RWPE2 (cell line): ENCODE results near the gene GPATCH1.
A peak's percentile ranks its signal among the peaks of the same experiment; 100 is the strongest.

ENCODE experiments used
- ATAC-seq: fragments of 200-7000 bp; cut with Tn5 transposase; 3 replicates; pipeline ENCODE4 v1.9.1; 2021; ENCODE audit warnings: low read depth
- DNase-seq: peaks from one replicate; pipeline ENCODE4 v3.0.0-alpha.2; 2020; ENCODE audit warnings: low spot score
- H3K27ac ChIP-seq: fragments of 450-650 bp; 2 replicates; pipeline ENCODE4 v1.5.1; 2017; ENCODE audit warnings: mild to moderate bottlenecking; ENCODE audit not compliant: poor library complexity, severe bottlenecking
- H3K27me3 ChIP-seq: fragments of 250-450 bp; sonication (Bioruptor Pico); 2 replicates; pipeline ENCODE4 v1.5.1; 2021; ENCODE audit warnings: mild to moderate bottlenecking, moderate library complexity; ENCODE audit not compliant: insufficient read depth, poor library complexity, severe bottlenecking
- H3K36me3 ChIP-seq: fragments of 250-450 bp; sonication (Bioruptor Pico); 2 replicates; pipeline ENCODE4 v1.5.1; 2020; ENCODE audit warnings: low read depth, mild to moderate bottlenecking, moderate library complexity
- H3K4me1 ChIP-seq: fragments of 250-450 bp; sonication (Bioruptor Pico); 2 replicates; pipeline ENCODE4 v1.5.1; 2021; ENCODE audit warnings: mild to moderate bottlenecking, moderate library complexity; ENCODE audit not compliant: insufficient read depth, poor library complexity, severe bottlenecking
- H3K4me3 ChIP-seq: fragments of 250-450 bp; sonication (Bioruptor Pico); 2 replicates; pipeline ENCODE4 v1.5.1; 2021; ENCODE audit warnings: mild to moderate bottlenecking, moderate library complexity; ENCODE audit not compliant: severe bottlenecking
- H3K9me3 ChIP-seq: fragments of 250-450 bp; sonication (Bioruptor Pico); 2 replicates; pipeline ENCODE4 v1.5.1; 2021; ENCODE audit warnings: mild to moderate bottlenecking, moderate library complexity; ENCODE audit not compliant: severe bottlenecking
- TF ChIP-seq, protein P1 (sequence below): fragments of 450-650 bp; IDR thresholded peaks from one replicate; pipeline ENCODE4 v1.5.1; 2017; ENCODE audit warnings: mild to moderate bottlenecking, moderate library complexity; ENCODE audit not compliant: poor library complexity, severe bottlenecking

The GPATCH1 gene

GRCh38 chr19:33048806-33049676, 31.9 kb upstream of the GPATCH1 start:
- Histone ChIP-seq H3K36me3 (peaks cover 3% of the 10 kb centered on the region; the same call in 1 of the 2 replicates), H3K27ac (peak overlapping the region; percentile 79), H3K4me3 (no peak overlapping the region), H3K27me3 (no peaks in the 10 kb centered on the region), H3K4me1 (peaks cover 40% of the 10 kb centered on the region), H3K9me3 (no peaks in the 10 kb centered on the region)
- TF ChIP-seq, protein P1, sequence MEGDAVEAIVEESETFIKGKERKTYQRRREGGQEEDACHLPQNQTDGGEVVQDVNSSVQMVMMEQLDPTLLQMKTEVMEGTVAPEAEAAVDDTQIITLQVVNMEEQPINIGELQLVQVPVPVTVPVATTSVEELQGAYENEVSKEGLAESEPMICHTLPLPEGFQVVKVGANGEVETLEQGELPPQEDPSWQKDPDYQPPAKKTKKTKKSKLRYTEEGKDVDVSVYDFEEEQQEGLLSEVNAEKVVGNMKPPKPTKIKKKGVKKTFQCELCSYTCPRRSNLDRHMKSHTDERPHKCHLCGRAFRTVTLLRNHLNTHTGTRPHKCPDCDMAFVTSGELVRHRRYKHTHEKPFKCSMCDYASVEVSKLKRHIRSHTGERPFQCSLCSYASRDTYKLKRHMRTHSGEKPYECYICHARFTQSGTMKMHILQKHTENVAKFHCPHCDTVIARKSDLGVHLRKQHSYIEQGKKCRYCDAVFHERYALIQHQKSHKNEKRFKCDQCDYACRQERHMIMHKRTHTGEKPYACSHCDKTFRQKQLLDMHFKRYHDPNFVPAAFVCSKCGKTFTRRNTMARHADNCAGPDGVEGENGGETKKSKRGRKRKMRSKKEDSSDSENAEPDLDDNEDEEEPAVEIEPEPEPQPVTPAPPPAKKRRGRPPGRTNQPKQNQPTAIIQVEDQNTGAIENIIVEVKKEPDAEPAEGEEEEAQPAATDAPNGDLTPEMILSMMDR, result no peak
- ATAC-seq, result peak; percentile 40
- DNase-seq, result no peak

- Histone ChIP-seq H3K4me1 (peaks cover 48% of the 10 kb centered on the region), H3K27me3 (no peaks in the 10 kb centered on the region), H3K27ac (peak overlapping the region; percentile 79), H3K9me3 (no peaks in the 10 kb centered on the region), H3K36me3 (peaks cover 3% of the 10 kb centered on the region; the same call in 1 of the 2 replicates), H3K4me3 (no peak overlapping the region)
- TF ChIP-seq, protein P1, result no peak
- DNase-seq (no peak), ATAC-seq (no peak)
Observed at GRCh38 chr19:33050110-33050509, 30.9 kb upstream of the GPATCH1 start.

DNA sequence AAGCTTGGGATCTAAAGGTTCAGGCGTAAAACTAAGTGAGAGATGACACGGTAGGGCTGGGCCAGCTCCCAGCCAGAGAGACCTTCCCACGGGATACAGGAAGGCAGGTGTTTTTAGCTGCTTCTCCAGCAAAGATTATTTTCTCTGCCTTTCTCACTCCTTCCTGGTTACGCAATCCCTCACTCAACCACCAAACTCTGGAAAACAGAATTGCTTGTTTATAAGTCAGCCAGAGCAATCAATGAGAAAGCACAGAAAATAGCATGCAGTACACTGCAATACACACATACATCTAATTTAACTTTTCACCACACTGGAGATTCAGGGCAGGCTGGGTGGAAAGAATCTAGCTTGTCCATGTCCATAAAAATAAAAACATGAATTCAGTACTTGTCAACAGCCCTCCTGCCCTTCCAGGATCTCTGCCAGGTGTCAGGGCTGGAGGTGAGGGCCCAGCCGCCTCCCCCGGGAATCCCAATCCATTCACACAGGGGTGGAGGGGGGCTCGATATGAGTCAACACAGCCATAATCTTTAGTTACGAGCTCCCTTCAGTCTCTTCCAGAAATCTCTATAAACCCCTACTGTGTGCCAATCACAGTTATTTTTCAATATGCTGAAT, 28.5 kb upstream of the GPATCH1 start:
- Histone ChIP-seq H3K27ac (peak overlapping the region; percentile 60), H3K36me3 (peaks cover 4% of the 10 kb centered on the region), H3K27me3 (no peaks in the 10 kb centered on the region), H3K4me1 (peaks cover 40% of the 10 kb centered on the region), H3K9me3 (no peaks in the 10 kb centered on the region), H3K4me3 (no peak overlapping the region)
- TF ChIP-seq, protein P1, result no peak
- DNase-seq (no peak), ATAC-seq (peak; percentile 17; the same call in 2 of the 3 replicates)

- peaks cover 4% of the 10 kb centered on the region for H3K36me3 ChIP-seq
- ATAC-seq, result peak; percentile 61
- no peak overlapping the region for H3K4me3 ChIP-seq
- no peaks in the 10 kb centered on the region for H3K27me3 ChIP-seq
- H3K4me1 ChIP-seq, result peaks cover 19% of the 10 kb centered on the region
- H3K27ac ChIP-seq, result peak overlapping the region; percentile 60
- no peaks in the 10 kb centered on the region for H3K9me3 ChIP-seq
- TF ChIP-seq, protein P1, result no peak
- DNase-seq, result no peak
Observed at GRCh38 chr19:33054623-33055022, 26.4 kb upstream of the GPATCH1 start.
